Lower leg skin (tissue), 3 donors: ENCODE measurements around the gene PCBP4.

ENCODE experiments used
- POLR2A ChIP-seq, 2 donors: fragments of 450-650 bp; IDR thresholded peaks; one replicate each; pipeline ENCODE4 v1.6.1; 2016 to 2017; ENCODE audit warnings: antibody characterized with exemption in 2 of 2, mild to moderate bottlenecking in 1 of 2, moderate library complexity in 1 of 2
- TF ChIP-seq, protein P1 (sequence below), 3 donors: fragments of 450-650 bp; IDR thresholded peaks; one replicate each; pipeline ENCODE4 v1.5.1; 2016; ENCODE audit warnings: antibody characterized with exemption in 3 of 3, mild to moderate bottlenecking in 3 of 3, moderate library complexity in 2 of 3

DNA sequence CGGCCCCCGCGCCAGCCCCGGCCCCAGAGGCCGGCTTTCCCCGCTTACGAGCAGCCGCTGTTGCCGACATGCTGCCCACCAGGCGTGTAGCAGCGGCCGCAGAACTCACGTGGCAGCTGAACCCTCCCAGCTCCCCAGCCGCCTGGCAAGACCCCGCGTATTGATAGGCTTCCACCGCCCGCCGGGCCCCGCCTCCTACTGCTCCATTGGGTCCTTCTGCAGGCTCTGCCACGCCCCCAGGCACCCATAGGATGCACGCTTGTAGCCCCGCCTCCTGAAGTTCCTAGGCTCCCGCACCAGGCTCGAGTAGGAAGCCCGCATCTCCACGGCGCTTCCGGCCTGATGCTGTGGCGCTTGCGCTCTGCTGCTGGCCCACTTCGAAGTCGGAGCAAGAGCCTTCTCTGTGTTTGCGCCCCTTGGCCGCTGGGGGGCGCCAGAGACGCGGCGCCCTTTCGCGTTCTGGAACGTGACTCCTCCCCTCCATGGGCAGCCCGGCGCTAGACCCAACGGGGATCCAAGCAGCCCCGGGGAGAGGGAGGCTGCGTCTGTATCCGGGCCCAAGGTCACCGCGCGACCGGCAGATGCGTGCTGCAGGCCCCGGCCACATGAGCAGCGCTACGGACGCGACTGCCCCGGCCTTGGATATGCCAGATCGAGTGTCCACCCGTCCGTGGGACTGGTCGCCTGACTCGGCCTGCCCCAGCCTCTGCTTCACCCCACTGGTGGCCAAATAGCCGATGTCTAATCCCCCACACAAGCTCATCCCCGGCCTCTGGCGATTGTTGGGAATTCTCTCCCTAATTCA, 25.3 kb downstream of the PCBP4 start, which contains the start of the genes PARP3 and RRP9:
- TF ChIP-seq POLR2A (IDR thresholded peaks at IDR 0.05) = no peak
- TF ChIP-seq, protein P1, sequence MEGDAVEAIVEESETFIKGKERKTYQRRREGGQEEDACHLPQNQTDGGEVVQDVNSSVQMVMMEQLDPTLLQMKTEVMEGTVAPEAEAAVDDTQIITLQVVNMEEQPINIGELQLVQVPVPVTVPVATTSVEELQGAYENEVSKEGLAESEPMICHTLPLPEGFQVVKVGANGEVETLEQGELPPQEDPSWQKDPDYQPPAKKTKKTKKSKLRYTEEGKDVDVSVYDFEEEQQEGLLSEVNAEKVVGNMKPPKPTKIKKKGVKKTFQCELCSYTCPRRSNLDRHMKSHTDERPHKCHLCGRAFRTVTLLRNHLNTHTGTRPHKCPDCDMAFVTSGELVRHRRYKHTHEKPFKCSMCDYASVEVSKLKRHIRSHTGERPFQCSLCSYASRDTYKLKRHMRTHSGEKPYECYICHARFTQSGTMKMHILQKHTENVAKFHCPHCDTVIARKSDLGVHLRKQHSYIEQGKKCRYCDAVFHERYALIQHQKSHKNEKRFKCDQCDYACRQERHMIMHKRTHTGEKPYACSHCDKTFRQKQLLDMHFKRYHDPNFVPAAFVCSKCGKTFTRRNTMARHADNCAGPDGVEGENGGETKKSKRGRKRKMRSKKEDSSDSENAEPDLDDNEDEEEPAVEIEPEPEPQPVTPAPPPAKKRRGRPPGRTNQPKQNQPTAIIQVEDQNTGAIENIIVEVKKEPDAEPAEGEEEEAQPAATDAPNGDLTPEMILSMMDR (IDR thresholded peaks at IDR 0.05) = peak in 2 of 3 donors; percentile 87 to 96
